ENCODE measurements around the gene CLTC. TPM values are rescaled to one million over a fixed set of nuclear protein-coding genes. Genes with fewer than 3 reads are reported as not detected.

CLTC gene
- total RNA-seq, 1 donor from 2014 or later, result 113 TPM

DNA sequence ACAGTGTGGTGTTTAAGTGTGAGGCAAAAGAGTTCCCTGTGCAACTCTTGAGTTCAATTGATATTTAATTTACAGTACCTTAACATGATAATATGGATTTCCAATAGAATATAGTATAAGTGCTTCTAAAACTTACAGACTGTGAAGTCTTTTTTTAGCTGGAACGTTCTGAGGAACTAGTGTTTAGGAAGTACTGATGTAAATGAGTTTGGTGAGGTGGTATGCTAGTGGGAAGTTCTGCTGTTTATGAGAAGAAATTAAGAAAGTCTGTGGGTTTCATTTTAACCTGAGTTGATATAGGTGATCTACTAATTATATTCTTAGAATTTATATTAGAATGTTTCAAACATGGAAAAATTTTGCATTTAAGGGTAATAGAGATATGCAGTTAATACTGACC lies 55.5 kb downstream of the CLTC start:
- TF ChIP-seq, protein P1, sequence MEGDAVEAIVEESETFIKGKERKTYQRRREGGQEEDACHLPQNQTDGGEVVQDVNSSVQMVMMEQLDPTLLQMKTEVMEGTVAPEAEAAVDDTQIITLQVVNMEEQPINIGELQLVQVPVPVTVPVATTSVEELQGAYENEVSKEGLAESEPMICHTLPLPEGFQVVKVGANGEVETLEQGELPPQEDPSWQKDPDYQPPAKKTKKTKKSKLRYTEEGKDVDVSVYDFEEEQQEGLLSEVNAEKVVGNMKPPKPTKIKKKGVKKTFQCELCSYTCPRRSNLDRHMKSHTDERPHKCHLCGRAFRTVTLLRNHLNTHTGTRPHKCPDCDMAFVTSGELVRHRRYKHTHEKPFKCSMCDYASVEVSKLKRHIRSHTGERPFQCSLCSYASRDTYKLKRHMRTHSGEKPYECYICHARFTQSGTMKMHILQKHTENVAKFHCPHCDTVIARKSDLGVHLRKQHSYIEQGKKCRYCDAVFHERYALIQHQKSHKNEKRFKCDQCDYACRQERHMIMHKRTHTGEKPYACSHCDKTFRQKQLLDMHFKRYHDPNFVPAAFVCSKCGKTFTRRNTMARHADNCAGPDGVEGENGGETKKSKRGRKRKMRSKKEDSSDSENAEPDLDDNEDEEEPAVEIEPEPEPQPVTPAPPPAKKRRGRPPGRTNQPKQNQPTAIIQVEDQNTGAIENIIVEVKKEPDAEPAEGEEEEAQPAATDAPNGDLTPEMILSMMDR (IDR thresholded peaks at IDR 0.05), result no peak
- TF ChIP-seq POLR2AphosphoS5 (IDR thresholded peaks at IDR 0.05; ENCODE audit: insufficient read depth in 1 of 2, low read depth in 1 of 2), result no peak
- no peak for TF ChIP-seq POLR2A (IDR thresholded peaks at IDR 0.05)

DNA sequence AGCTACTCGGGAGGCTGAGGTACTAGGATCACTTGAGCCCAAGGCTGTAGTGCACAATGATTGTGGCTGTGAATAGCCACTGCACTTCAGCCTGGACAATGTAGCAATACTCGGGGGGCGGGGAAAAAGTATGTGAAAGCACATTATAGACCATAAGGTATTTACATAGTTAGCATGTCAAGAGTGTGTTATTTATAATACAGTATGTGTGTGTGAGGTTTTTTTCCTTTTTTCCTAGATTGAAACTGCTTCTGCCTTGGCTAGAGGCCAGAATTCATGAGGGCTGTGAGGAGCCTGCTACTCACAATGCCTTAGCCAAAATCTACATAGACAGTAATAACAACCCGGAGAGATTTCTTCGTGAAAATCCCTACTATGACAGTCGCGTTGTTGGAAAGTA lies 57.0 kb downstream of the CLTC start:
- Histone ChIP-seq H3K4me1 (no peaks in the 10 kb centered on the region), H3K9me3 (no peaks in the 10 kb centered on the region), H3K36me3 (peaks cover 4 to 81% of the 10 kb centered on the region in 2 donors), H3K27me3 (no peaks in the 10 kb centered on the region), H3K4me3 (no peak overlapping the region), H3K27ac (no peak overlapping the region)
- no peak for DNase-seq (ENCODE audit: extremely low spot score in 2 of 2)
- intact Hi-C loops (cut with DNase I), result no loop called here
- TF ChIP-seq POLR2AphosphoS5 (IDR thresholded peaks at IDR 0.05; ENCODE audit: insufficient read depth in 1 of 2, low read depth in 1 of 2) (no peak), POLR2A (IDR thresholded peaks at IDR 0.05) (no peak)
- TF ChIP-seq, protein P1 (IDR thresholded peaks at IDR 0.05), result no peak

More for the DNA sequence above, 55.5 kb downstream of the CLTC start:
- Histone ChIP-seq H3K36me3 (peaks cover 2 to 66% of the 10 kb centered on the region in 2 donors), H3K27me3 (no peaks in the 10 kb centered on the region), H3K9me3 (no peaks in the 10 kb centered on the region), H3K27ac (no peak overlapping the region), H3K4me3 (no peak overlapping the region), H3K4me1 (no peaks in the 10 kb centered on the region)
- intact Hi-C loops (cut with DNase I), result no loop called here
- DNase-seq (ENCODE audit: extremely low spot score in 2 of 2), result no peak

DNA sequence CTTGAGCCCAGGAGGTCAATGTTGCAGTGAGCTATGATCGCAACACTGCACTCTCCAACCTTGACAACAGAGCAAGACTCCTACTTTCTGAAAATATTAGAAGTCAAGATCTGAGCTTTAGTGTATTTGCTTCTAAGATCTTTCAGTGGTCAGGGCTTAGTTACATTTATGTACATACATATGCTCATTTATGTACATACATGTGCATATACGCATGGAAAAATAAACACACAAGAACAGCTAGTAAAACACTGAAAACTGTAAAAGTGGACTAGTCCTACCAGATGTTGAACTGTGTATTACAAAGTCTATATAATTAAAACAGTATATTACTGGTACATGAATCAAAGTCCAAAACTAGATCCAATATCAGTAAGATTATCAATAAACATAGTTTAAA lies 59.2 kb downstream of the CLTC start:
- intact Hi-C loops (cut with DNase I), result no loop called here
- no peak for DNase-seq (ENCODE audit: extremely low spot score in 2 of 2)
- Histone ChIP-seq H3K36me3 (peaks cover 4 to 96% of the 10 kb centered on the region in 2 donors), H3K27ac (no peak overlapping the region), H3K4me1 (no peaks in the 10 kb centered on the region), H3K9me3 (no peaks in the 10 kb centered on the region), H3K27me3 (no peaks in the 10 kb centered on the region), H3K4me3 (no peak overlapping the region)
- TF ChIP-seq POLR2AphosphoS5 (IDR thresholded peaks at IDR 0.05; ENCODE audit: insufficient read depth in 1 of 2, low read depth in 1 of 2), result no peak
- TF ChIP-seq, protein P1 (IDR thresholded peaks at IDR 0.05), result no peak
- no peak for TF ChIP-seq POLR2A (IDR thresholded peaks at IDR 0.05)

DNA sequence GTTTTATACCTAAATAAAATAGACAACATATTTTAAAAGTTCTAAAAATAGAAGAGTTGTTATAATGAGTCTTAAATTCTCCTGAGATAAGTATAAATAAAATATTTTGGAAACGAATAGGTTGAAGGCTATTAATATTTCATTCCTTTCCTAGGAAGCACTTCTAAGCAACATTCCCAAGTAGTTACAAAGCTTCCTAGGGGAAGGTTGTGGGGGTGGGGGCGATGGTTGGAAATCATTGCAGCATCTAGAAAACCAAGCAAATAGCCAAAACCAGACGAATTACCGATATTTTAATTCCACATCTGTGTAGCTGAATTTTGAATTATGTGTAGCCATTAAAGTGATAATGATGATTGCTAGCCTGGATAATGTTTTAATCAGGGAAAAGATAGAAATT lies 60.6 kb downstream of the CLTC start:
- TF ChIP-seq POLR2A (IDR thresholded peaks at IDR 0.05), result no peak
- TF ChIP-seq, protein P1 (IDR thresholded peaks at IDR 0.05), result no peak
- H3K4me1 ChIP-seq, result no peaks in the 10 kb centered on the region
- DNase-seq (ENCODE audit: extremely low spot score in 2 of 2), result no peak
- H3K36me3 ChIP-seq, result peaks cover 4 to 95% of the 10 kb centered on the region in 2 donors
- intact Hi-C loops (cut with DNase I), result no loop called here
- no peak overlapping the region for H3K4me3 ChIP-seq
- no peaks in the 10 kb centered on the region for H3K9me3 ChIP-seq
- H3K27me3 ChIP-seq, result no peaks in the 10 kb centered on the region
- H3K27ac ChIP-seq, result no peak overlapping the region

DNA sequence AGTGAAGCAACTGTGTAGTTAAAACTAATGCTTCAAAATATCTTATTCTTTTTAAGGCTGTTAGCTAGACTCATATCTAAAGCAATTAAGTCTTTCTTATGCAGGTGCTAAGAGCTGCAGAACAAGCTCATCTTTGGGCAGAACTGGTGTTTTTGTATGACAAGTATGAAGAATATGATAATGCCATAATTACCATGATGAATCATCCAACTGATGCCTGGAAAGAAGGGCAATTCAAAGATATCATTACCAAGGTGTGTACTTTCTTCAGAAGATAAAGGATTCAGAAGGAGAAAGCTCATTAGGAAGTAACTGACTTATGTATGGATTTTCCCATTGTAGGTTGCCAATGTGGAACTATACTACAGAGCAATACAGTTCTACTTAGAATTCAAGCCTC lies 63.6 kb downstream of the CLTC start:
- Histone ChIP-seq H3K9me3 (no peaks in the 10 kb centered on the region), H3K27me3 (no peaks in the 10 kb centered on the region), H3K27ac (no peak overlapping the region), H3K4me1 (no peaks in the 10 kb centered on the region), H3K4me3 (no peak overlapping the region), H3K36me3 (peaks cover 4 to 76% of the 10 kb centered on the region in 2 donors)
- intact Hi-C loops (cut with DNase I), result no loop called here
- TF ChIP-seq, protein P1 (IDR thresholded peaks at IDR 0.05), result no peak
- TF ChIP-seq POLR2A (IDR thresholded peaks at IDR 0.05) (no peak), POLR2AphosphoS5 (IDR thresholded peaks at IDR 0.05; ENCODE audit: insufficient read depth in 1 of 2, low read depth in 1 of 2) (no peak)
- DNase-seq (ENCODE audit: extremely low spot score in 2 of 2), result no peak
